ENCODE results near the gene RIPK4. TPM values are rescaled to one million over a fixed set of nuclear protein-coding genes. Genes with fewer than 3 reads are reported as not detected.

RIPK4 gene
- total RNA-seq: under 1 TPM; 0.62 to 0.76 TPM

DNA sequence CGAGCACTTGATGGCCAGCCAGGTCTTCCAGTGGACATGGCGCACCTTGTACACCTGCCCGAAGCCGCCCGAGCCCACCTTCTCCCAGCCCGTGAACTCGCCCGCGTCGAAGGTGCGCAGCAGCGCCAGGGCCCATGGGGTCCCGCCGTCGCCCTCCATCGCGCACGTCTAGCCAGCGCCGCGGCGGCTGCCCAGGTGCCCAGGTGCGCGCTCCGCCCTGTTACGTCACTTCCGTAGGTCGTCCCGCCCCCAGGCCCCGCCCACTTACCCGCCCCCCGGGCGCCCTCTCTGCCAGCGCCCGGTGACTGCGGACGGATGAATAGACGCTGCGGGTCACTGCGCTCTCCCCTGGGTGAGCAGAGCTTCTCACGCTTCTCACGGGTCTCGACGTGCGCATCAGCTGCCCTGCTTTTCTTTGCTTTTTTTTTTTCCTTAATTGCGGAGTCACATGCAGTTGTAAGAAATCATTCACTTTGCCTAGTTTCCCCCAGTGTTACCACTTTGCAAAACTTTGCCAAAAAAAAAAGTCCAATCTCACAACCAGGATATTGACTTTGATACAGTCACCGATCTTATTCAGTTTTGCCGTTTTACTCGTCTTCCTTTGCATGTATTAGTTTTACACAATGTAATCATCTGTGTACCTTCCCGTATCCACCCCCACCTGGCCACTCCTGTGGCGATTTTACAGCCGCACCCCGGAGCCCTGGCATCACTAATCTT lies at the start of gene RIPK4:
TSS of gene RIPK4 (minus strand) at position 170 of the 723 bp plus-strand sequence. CDS start at position 159, 11 bp downstream.
- H3K36me3 Mint-ChIP-seq: no peaks in the 10 kb centered on the region
- H3K4me3 Mint-ChIP-seq: peak within 1 kb of the TSS; percentile 73
- H3K27me3 Mint-ChIP-seq: peaks cover 70% of the 10 kb centered on the region
- peaks cover 32% of the 10 kb centered on the region for H3K4me1 Mint-ChIP-seq
- DNase-seq: peak; percentile 60
- peaks cover 3% of the 10 kb centered on the region for H3K9me3 Mint-ChIP-seq
- H3K27ac Mint-ChIP-seq: no peak within 1 kb of the TSS

DNA sequence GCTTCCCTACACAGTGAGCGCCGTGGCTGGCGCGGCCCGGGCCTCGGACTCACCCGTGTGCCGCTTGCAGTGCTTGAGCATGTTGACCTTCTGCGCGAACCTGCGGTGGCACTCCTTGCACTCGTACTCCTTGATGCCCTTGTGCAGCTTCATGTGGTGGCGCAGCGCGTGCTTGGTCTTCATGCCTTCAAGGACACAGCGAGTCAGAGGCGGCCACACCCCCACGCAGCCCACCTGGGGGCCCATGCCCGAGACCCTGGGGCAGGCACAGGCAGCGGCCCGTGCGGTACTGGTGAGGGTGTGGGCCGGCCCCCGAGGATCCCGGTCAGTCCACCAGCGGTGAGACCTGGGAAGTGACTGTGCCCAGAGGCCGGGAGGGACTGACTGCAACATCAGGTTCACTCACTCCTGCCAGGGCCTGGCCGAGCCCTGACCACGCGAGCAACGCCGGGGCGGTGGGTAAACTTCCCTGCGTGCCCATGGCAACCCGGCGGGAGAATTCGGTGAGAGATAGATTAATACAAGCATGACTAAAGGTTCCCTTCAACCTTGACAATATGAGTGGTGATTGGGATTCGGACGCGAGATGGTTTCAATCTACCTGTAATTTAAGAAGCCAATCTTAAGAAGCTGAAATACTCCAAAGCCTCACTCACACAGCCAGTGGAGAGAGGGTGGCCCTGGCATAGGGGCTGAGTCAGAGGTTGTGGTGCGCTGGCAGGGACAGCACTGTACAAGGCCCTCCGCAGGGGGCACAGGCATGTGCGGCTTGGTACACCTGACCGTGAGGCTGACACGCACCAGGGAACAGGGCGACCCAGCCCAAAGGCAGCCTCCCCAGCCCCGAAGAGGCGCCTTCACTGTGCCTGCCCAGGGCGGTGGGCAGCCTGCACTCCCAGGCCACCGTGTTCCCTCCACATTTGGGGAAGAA lies 49.1 kb upstream of the RIPK4 start:
- Mint-ChIP-seq H3K4me1 (peaks cover 2% of the 10 kb centered on the region), H3K27me3 (no peaks in the 10 kb centered on the region), H3K36me3 (peaks cover 11% of the 10 kb centered on the region), H3K27ac (no peak overlapping the region), H3K4me3 (no peak overlapping the region), H3K9me3 (no peaks in the 10 kb centered on the region)
- DNase-seq: no peak

DNA sequence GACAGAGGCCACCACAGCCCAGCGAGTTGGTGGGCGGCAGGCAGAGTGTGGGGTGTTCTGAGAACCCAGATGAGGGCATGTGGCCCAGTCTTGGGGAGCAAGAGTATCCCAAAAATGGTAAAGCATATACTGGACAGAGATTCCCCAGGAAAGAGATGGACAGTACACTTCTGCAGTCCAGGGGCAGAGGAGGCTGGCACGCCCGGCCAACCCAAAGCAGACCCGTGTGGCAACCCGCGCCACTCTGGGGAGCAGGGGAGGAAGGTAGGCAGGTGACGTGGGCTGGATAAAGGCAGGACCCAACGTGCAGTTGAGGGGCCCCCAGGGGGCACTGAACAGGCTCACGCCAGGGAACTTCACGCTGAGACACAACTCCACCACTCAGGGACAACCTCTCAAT lies 46.4 kb upstream of the RIPK4 start:
- no peak for DNase-seq
- H3K4me3 Mint-ChIP-seq: no peak overlapping the region
- no peak overlapping the region for H3K27ac Mint-ChIP-seq
- peaks cover 16% of the 10 kb centered on the region for H3K36me3 Mint-ChIP-seq
- no peaks in the 10 kb centered on the region for H3K9me3 Mint-ChIP-seq
- peaks cover 2% of the 10 kb centered on the region for H3K4me1 Mint-ChIP-seq
- no peaks in the 10 kb centered on the region for H3K27me3 Mint-ChIP-seq

DNA sequence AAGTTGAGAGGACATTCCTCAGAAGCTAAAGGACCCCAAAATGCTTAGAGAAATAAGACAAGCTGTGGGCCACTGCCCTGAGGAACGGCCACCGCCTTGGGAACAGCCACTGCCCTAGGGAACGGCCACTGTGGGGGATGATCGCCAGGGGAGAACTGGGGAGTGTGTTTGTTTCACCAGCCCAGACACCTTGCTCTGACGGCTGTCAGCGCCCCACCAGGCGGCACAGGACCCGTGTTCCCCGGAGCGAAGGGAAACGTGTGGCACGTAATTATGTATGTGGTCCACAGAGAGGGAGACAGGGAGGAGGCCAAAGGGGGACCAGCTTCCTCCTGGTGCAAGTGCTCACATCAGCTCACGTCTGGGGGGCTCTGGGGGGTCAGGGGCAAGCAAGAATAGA lies 45.8 kb upstream of the RIPK4 start:
- no peak for DNase-seq
- Mint-ChIP-seq H3K27me3 (no peaks in the 10 kb centered on the region), H3K4me1 (peaks cover 2% of the 10 kb centered on the region), H3K9me3 (no peaks in the 10 kb centered on the region), H3K27ac (no peak overlapping the region), H3K36me3 (peaks cover 20% of the 10 kb centered on the region), H3K4me3 (no peak overlapping the region)

DNA sequence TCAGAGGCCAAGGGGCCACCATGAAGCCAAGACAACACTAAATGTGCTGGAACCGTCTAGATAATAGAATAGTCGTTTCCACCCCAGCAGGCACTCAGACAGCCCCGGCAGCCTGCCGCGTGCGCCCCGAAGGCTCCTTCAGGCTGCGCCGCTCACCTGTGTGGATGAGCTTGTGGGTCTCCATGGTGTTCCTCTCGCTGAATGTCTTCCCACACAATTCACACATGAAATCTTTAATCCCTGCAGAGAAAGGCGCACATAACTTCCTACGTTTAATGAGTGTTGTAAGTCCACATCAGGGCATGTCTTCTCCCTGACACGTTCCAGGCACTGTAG lies 43.7 kb upstream of the RIPK4 start:
- Mint-ChIP-seq H3K36me3 (peaks cover 32% of the 10 kb centered on the region), H3K4me3 (no peak overlapping the region)

DNA sequence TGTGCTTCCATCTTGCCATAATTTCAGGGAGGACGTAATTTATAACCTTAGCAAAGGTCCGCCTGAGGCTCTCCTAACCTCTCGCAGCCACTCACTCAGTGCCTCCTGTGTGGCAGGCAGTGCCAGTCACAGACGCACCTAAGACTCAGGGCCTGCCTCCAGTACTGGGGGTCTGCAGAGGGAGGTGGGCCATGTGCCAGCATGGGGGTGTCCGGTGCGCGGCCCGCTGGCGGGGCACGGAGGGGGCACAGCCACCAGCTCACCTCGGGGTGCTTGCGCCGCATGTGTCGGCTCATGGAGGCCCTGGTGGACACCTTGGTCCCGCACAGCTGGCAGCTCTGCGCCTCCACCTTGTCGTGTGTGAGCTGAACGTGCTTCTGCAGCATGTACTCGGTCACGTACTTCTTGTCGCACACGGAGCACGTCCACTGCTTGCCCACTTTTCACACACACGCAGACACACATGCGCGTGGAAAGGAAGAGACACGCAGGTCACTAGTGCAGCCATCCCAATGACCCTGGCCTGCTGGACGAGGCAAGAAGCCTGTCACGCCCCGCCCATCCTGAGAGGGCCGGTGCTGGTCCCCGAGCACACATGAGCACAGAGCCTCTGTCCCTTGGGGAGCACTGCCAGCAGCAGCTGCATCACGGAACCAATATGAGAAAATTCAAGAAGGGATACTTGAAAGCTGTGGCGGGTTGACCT lies 43.2 kb upstream of the RIPK4 start:
- Mint-ChIP-seq H3K9me3 (peaks cover 6% of the 10 kb centered on the region), H3K36me3 (peaks cover 33% of the 10 kb centered on the region), H3K4me1 (no peaks in the 10 kb centered on the region)

More for the DNA sequence above, 43.7 kb upstream of the RIPK4 start:
- Mint-ChIP-seq H3K27ac (no peak overlapping the region), H3K4me1 (no peaks in the 10 kb centered on the region), H3K27me3 (peaks cover 4% of the 10 kb centered on the region), H3K9me3 (peaks cover 6% of the 10 kb centered on the region)
- no peak for DNase-seq

DNA sequence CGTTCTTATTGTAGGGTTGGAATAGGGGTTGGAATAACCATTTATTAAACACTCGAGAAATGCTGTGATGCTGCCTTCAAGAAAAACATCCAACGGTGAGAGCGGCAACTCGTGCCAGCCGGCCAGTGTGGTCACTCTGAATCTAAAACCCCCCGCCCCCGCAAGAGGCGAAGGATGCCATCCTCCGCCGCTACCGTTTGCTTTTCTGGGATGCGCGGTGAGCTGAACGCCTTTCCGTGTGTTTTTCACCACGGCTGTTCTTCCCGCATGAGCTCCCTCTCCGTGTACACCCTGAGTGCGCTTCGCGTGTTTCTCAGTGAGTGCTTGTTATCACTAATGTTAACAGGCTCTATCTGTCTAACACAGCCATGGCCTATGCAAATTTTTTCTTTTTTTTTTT lies 42.0 kb upstream of the RIPK4 start:
- peaks cover 37% of the 10 kb centered on the region for H3K36me3 Mint-ChIP-seq

More for the DNA sequence above, 43.2 kb upstream of the RIPK4 start:
- no peak overlapping the region for H3K4me3 Mint-ChIP-seq
- no peak for DNase-seq
- peaks cover 4% of the 10 kb centered on the region for H3K27me3 Mint-ChIP-seq
- H3K27ac Mint-ChIP-seq: no peak overlapping the region

DNA sequence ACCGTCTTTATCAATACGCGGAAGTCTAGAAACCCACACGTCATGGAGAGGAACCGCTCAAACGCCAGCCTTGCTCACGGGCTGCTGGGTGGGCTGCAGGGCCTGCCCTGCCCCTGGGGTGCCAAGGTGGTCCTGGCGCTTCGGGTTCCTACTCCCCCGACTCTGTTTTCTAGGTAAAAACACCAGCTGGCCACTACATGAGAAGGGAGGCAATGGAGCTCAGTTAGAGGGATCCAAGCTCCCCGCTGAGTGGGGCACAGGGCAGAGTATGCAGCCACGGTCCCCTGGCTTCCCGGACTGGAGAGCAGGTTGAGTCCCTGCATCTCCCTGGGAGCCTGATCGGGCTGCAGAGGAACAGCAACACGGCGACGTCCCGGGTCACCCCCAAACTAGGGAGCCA lies 41.2 kb upstream of the RIPK4 start:
- H3K36me3 Mint-ChIP-seq: peaks cover 37% of the 10 kb centered on the region
- peaks cover 6% of the 10 kb centered on the region for H3K9me3 Mint-ChIP-seq
- no peak for DNase-seq
- H3K4me3 Mint-ChIP-seq: no peak overlapping the region
- peaks cover 4% of the 10 kb centered on the region for H3K27me3 Mint-ChIP-seq
- H3K27ac Mint-ChIP-seq: no peak overlapping the region
- H3K4me1 Mint-ChIP-seq: no peaks in the 10 kb centered on the region

More for the DNA sequence above, 42.0 kb upstream of the RIPK4 start:
- Mint-ChIP-seq H3K27ac (no peak overlapping the region), H3K4me3 (no peak overlapping the region), H3K27me3 (peaks cover 4% of the 10 kb centered on the region), H3K4me1 (no peaks in the 10 kb centered on the region), H3K9me3 (peaks cover 6% of the 10 kb centered on the region)
- no peak for DNase-seq

DNA sequence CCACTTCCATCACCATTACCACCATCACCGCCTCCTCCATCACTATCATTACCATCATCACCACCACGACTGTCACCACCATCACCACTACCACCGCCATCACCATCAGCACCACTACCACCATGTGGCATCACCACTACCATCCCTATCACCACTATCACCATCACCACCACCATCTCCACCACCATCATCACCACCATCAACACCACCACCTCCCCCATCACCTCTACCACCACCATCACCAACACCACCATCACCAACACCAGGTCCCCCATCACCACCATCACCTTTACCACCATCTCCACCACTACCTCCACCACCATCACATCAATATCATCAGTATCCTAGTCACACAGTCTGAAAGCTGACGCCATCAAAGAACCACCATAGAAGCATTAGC lies 39.9 kb upstream of the RIPK4 start:
- no peak for DNase-seq
- Mint-ChIP-seq H3K27ac (peak overlapping the region; percentile 70), H3K27me3 (peaks cover 4% of the 10 kb centered on the region), H3K4me1 (no peaks in the 10 kb centered on the region), H3K9me3 (peaks cover 6% of the 10 kb centered on the region), H3K4me3 (peak overlapping the region; percentile 11), H3K36me3 (peaks cover 35% of the 10 kb centered on the region)

DNA sequence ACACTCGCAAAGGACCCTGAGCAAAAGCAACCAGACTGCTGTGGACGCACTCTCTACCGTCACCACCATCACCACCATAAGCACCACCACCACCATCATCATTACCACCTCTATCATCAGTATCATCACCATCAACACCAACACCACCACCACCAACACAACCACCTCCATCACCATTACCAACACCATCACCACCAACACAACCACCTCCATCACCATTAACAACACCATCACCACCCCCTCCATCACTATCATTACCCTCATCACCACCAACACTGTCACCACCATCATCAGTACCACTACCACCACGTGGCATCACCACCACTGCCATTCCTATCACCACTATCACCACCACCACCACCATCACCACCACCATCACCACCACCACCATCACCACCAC lies 38.8 kb upstream of the RIPK4 start:
- H3K36me3 Mint-ChIP-seq: peaks cover 38% of the 10 kb centered on the region

DNA sequence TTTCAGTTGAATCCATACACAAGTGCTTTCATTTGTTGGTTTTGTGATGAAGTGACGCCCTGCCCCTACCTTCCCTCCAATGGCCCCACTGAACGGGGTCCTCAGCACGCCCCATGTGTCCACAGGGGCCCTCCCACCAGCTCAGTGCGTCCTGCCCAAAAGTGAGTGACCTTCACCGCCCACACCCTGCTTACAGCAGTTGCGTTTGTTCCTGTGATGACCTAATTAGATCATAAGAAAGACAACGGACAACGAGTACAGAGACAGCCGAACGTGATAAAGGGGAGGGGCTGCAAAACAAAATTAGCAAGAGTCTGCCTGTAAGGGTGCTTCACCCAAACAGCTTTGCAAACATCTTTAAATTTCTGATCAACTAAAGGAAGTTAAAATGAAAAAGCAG lies 38.2 kb upstream of the RIPK4 start:
- Mint-ChIP-seq H3K27me3 (peaks cover 4% of the 10 kb centered on the region), H3K9me3 (peaks cover 6% of the 10 kb centered on the region), H3K4me3 (no peak overlapping the region), H3K4me1 (no peaks in the 10 kb centered on the region), H3K27ac (no peak overlapping the region), H3K36me3 (peaks cover 36% of the 10 kb centered on the region)
- no peak for DNase-seq

More for the DNA sequence above, 38.8 kb upstream of the RIPK4 start:
- Mint-ChIP-seq H3K27me3 (peaks cover 4% of the 10 kb centered on the region), H3K4me1 (no peaks in the 10 kb centered on the region), H3K9me3 (peaks cover 6% of the 10 kb centered on the region), H3K27ac (peak overlapping the region; percentile 22), H3K4me3 (no peak overlapping the region)
- no peak for DNase-seq

DNA sequence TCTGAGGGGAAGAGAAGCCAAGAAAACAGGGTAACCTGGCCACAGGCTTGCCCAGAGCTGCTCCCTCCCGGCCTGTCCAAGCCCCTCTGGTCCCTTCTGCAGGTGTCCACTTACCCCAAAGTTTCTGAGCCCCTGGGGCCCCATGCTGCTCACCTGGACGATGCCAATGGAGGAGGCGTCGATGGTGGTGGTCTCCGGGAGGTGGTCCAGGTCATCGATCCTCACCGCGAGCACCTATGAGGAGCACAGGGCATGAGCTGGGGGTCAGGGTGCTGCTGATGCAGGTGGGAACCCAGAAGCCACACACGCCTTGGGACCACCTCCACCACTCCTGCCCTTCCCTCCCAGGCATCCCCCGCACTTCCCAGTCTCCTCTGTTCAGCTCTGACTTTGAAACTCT lies 37.5 kb upstream of the RIPK4 start:
- H3K36me3 Mint-ChIP-seq: peaks cover 36% of the 10 kb centered on the region
- peaks cover 4% of the 10 kb centered on the region for H3K27me3 Mint-ChIP-seq
- peaks cover 6% of the 10 kb centered on the region for H3K9me3 Mint-ChIP-seq
- H3K4me1 Mint-ChIP-seq: no peaks in the 10 kb centered on the region
- no peak overlapping the region for H3K4me3 Mint-ChIP-seq
- no peak overlapping the region for H3K27ac Mint-ChIP-seq
- DNase-seq: no peak

DNA sequence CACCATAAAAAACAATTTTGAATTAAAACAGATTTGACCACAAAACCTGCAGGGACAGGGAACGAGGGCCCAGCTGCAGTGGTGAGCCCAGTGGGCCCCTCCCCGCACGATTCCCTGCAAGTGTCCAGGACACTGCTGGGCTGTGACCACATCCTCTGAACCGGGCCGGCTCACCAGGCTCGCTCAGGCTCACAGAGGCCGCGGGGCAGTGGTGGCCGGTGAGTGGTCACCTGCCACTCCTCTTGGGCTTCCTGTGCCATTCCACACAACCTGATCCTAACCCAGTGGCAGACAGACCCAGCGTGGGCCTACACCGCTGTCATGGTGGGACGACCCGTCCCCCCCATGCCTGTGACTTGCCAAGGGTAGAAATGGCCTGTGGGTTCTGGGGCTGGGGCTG lies 36.5 kb upstream of the RIPK4 start:
- no peak overlapping the region for H3K4me3 Mint-ChIP-seq
- no peak overlapping the region for H3K27ac Mint-ChIP-seq
- peaks cover 4% of the 10 kb centered on the region for H3K27me3 Mint-ChIP-seq
- H3K36me3 Mint-ChIP-seq: peaks cover 34% of the 10 kb centered on the region
- DNase-seq: no peak
- peaks cover 6% of the 10 kb centered on the region for H3K9me3 Mint-ChIP-seq
- no peaks in the 10 kb centered on the region for H3K4me1 Mint-ChIP-seq

DNA sequence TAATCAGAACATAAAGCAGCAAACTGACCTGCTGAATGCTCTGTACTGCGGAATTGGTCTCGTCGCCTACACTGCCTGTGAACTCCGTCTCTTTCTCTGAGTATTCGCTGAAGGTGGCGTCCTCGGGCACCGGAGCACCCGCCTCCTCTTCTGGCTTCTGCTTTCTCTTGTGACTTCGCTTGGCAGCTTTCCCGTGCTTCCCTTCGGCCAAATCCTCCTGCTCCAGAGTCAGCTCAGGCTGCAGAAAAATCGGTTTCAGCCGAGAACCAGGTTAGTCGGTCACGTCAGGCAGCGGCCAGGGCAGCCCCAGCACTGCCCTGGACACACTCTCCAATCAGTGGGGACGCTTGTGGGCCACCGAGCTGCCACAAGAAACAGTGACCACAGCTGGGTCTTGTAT lies 35.8 kb upstream of the RIPK4 start:
- H3K27me3 Mint-ChIP-seq: peaks cover 4% of the 10 kb centered on the region
- no peaks in the 10 kb centered on the region for H3K4me1 Mint-ChIP-seq
- no peak for DNase-seq
- H3K27ac Mint-ChIP-seq: no peak overlapping the region
- H3K4me3 Mint-ChIP-seq: no peak overlapping the region
- peaks cover 27% of the 10 kb centered on the region for H3K36me3 Mint-ChIP-seq
- peaks cover 6% of the 10 kb centered on the region for H3K9me3 Mint-ChIP-seq

DNA sequence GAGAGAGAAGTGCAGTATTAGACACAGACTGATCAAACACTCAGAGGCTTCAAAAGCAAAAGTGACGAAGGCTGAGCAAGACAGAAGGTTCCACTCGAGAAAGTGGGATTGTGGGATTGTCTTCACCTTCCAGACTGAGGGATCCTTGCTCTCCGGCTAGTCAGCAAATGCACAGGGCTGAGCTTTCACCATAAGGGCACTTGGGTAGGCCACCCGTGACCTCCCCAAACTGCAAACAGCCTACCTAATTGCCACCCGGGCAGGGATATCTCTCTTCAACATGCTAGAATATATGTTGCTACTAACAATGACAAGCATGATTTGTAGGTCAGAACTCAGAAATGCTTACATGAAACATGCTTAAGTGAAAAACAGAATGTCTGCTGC lies 35.3 kb upstream of the RIPK4 start:
- peaks cover 4% of the 10 kb centered on the region for H3K27me3 Mint-ChIP-seq

More for the DNA sequence above, 35.3 kb upstream of the RIPK4 start:
- Mint-ChIP-seq H3K4me1 (no peaks in the 10 kb centered on the region), H3K9me3 (peaks cover 6% of the 10 kb centered on the region), H3K27ac (no peak overlapping the region), H3K4me3 (no peak overlapping the region), H3K36me3 (peaks cover 23% of the 10 kb centered on the region)
- no peak for DNase-seq

Data from activated naive CD8-positive, alpha-beta T cell treated with anti-CD3 and anti-CD28 coated beads for 36 hours (primary cell).